Vagina (tissue), 2 donors: ENCODE measurements around the gene ZBTB7A. TPM values are rescaled to one million over a fixed set of nuclear protein-coding genes. Genes with fewer than 3 reads are reported as not detected.
"Not testable (repeated sequence)": the region's sequence is repeated elsewhere in the genome, so short reads cannot be mapped to it uniquely, and the experiment has no call there.

Experiments used
- DNase-seq, 2 donors: peaks; one replicate each; pipeline ENCODE4 v3.0.0-alpha.2; 2017; ENCODE audit errors: extremely low spot score in 2 of 2
- H3K27ac ChIP-seq: fragments of 200-600 bp; sonication (generic); one replicate; pipeline ENCODE4 v1.5.1; 2019
- H3K27me3 ChIP-seq: fragments of 200-600 bp; sonication (generic); one replicate; pipeline ENCODE4 v1.5.1; 2019
- H3K36me3 ChIP-seq, 2 donors: fragments of 200-600 bp; sonication (generic); one replicate each; pipeline ENCODE4 v1.5.1; 2017 to 2019
- H3K4me1 ChIP-seq: fragments of 200-600 bp; sonication (generic); one replicate; pipeline ENCODE4 v1.5.1; 2019
- H3K4me3 ChIP-seq, 2 donors: fragments of 200-600 bp; sonication (generic); 1 replicate in 1 of 2; 2 replicates in 1 of 2; pipeline ENCODE4 v1.5.1; 2016 to 2019
- H3K9me3 ChIP-seq: fragments of 200-600 bp; sonication (generic); one replicate; pipeline ENCODE4 v1.5.1; 2019
- POLR2A ChIP-seq, 2 donors: fragments of 450-650 bp; IDR thresholded peaks; one replicate each; pipeline ENCODE4 v1.6.1; 2017; ENCODE audit warnings: antibody characterized with exemption in 2 of 2, mild to moderate bottlenecking in 2 of 2, moderate library complexity in 2 of 2
- POLR2AphosphoS5 ChIP-seq, 2 donors: sonication (generic); formaldehyde crosslinking; IDR thresholded peaks; one replicate each; pipeline ENCODE4 v1.9.0; 2017; ENCODE audit warnings: antibody characterized with exemption in 2 of 2, mild to moderate bottlenecking in 2 of 2, low read depth in 1 of 2; ENCODE audit not compliant: insufficient read depth in 1 of 2
- intact Hi-C: fragments of 100-400 bp; cut with DNase I; formaldehyde crosslinking; loops from one replicate; pipeline ENCODE4 v1.15.1; 2023
- total RNA-seq: library from RNA; depleted of rRNA; stranded (reverse); fragments of >200 nt; gene quantifications from one replicate; pipeline ENCODE4 v1.2.3, GENCODE V29; 2016
- TF ChIP-seq, protein P1 (sequence below), 3 experiments: fragments of 450-650 bp in 2 of 3; fragments of 200-600 bp in 1 of 3; sonication (generic) in 1 of 3; IDR thresholded peaks; one replicate each; pipeline ENCODE4 v1.5.1; 2017 to 2019; ENCODE audit warnings: antibody characterized with exemption in 3 of 3, mild to moderate bottlenecking in 2 of 3, moderate library complexity in 2 of 3

ZBTB7A gene
- total RNA-seq, 1 donor from 2014 or later: 60.6 TPM

DNA sequence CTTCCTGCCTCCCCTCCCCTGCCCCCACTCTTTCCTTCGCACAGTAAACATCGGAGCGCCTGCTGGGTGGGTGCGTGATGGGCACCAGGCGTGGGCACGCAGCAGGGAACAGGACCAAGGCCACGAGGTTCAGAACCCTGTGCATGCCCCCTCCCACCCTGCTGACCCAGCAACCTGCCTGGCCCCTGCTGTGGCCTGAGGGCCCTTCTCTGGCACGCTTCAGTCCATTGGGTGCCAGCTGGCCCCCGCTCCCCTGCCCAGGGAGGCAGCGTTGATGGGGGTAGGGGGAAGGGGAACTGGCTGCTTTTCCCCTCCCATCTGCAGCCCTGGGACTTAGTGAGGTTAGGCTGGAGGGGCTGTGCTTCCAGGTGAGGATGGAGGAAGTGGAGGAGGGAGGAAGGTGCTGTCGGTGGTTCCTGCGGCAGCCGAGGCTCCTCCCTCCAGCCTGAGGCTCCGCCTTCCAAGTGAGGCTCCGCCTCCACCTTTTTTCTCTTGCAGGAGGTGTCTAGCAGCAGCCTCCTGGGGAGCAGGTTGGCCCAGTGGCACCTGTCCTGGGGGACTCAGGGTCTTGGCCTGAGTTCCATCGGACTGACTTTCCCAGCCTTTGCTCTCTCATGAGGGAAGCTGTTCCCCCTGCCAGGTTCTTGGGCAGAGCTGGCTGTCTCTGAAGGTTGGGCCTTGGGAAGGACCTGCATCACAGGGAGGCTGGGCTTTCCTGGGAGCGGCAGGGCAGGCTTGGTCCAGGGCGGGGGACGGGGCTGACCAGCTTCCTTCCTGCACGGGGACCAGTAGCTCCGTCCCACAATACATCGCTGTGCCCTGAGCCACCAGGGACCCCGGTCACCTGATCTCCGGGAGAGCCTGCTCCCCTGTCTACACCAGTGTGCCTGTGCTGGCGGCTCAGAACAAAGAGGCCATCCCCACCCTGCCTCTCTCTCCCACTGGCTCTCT lies 51.9 kb downstream of the ZBTB7A start:
- TF ChIP-seq, protein P1, sequence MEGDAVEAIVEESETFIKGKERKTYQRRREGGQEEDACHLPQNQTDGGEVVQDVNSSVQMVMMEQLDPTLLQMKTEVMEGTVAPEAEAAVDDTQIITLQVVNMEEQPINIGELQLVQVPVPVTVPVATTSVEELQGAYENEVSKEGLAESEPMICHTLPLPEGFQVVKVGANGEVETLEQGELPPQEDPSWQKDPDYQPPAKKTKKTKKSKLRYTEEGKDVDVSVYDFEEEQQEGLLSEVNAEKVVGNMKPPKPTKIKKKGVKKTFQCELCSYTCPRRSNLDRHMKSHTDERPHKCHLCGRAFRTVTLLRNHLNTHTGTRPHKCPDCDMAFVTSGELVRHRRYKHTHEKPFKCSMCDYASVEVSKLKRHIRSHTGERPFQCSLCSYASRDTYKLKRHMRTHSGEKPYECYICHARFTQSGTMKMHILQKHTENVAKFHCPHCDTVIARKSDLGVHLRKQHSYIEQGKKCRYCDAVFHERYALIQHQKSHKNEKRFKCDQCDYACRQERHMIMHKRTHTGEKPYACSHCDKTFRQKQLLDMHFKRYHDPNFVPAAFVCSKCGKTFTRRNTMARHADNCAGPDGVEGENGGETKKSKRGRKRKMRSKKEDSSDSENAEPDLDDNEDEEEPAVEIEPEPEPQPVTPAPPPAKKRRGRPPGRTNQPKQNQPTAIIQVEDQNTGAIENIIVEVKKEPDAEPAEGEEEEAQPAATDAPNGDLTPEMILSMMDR (IDR thresholded peaks at IDR 0.05): no peak
- TF ChIP-seq POLR2A (IDR thresholded peaks at IDR 0.05): no peak
- TF ChIP-seq POLR2AphosphoS5 (IDR thresholded peaks at IDR 0.05; ENCODE audit: insufficient read depth in 1 of 2, low read depth in 1 of 2): peak in 1 of 2 donors; percentile 4
- peak overlapping the region; percentile 56 for H3K27ac ChIP-seq
- intact Hi-C loops: no loop called here
- peak overlapping the region in 1 of 2 donors; percentile 31 for H3K4me3 ChIP-seq
- H3K36me3 ChIP-seq: peaks cover 0 to 19% of the 10 kb centered on the region in 2 donors
- H3K9me3 ChIP-seq: no peaks in the 10 kb centered on the region
- DNase-seq: no peak
- H3K27me3 ChIP-seq: no peaks in the 10 kb centered on the region
- H3K4me1 ChIP-seq: peaks cover 46% of the 10 kb centered on the region

GRCh38 chr19:4013886-4014540 lies 52.7 kb downstream of the ZBTB7A start:
- H3K9me3 ChIP-seq: no peaks in the 10 kb centered on the region
- peaks cover 0 to 19% of the 10 kb centered on the region in 2 donors for H3K36me3 ChIP-seq
- intact Hi-C loops: no loop called here
- no peak overlapping the region for H3K4me3 ChIP-seq
- TF ChIP-seq POLR2AphosphoS5 (IDR thresholded peaks at IDR 0.05; ENCODE audit: insufficient read depth in 1 of 2, low read depth in 1 of 2) (no peak), POLR2A (IDR thresholded peaks at IDR 0.05) (no peak)
- TF ChIP-seq, protein P1 (IDR thresholded peaks at IDR 0.05): no peak
- no peak overlapping the region for H3K27ac ChIP-seq
- peaks cover 48% of the 10 kb centered on the region for H3K4me1 ChIP-seq
- no peak for DNase-seq
- no peaks in the 10 kb centered on the region for H3K27me3 ChIP-seq

DNA sequence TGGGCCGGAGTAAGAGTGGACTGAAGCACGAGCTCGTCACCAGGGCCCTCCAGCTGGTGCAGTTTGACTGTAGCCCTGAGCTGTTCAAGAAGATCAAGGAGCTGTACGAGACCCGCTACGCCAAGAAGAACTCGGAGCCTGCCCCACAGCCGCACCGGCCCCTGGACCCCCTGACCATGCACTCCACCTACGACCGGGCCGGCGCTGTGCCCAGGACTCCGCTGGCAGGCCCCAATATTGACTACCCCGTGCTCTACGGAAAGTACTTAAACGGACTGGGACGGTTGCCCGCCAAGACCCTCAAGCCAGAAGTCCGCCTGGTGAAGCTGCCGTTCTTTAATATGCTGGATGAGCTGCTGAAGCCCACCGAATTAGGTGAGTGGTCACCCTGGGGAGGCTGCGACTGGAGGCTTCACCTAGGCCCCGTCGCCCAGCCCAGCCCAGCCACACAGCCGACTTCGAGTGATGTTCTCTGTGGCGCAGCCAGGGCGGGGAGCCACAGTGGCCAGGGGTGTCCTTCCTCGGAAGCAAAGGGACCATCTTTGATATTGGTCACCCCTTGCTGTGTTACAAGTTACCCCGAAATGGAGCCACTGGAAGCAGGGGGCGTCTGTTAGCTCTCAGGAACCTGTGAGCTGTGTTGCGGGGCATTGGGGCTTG lies 53.6 kb downstream of the ZBTB7A start:
- no peaks in the 10 kb centered on the region for H3K9me3 ChIP-seq
- TF ChIP-seq POLR2AphosphoS5 (IDR thresholded peaks at IDR 0.05; ENCODE audit: insufficient read depth in 1 of 2, low read depth in 1 of 2): no peak
- no peak for TF ChIP-seq POLR2A (IDR thresholded peaks at IDR 0.05)
- TF ChIP-seq, protein P1 (IDR thresholded peaks at IDR 0.05): no peak
- H3K27ac ChIP-seq: no peak overlapping the region
- intact Hi-C loops: no loop called here
- H3K27me3 ChIP-seq: no peaks in the 10 kb centered on the region
- no peak overlapping the region for H3K4me3 ChIP-seq
- no peak for DNase-seq
- peaks cover 0 to 16% of the 10 kb centered on the region in 2 donors for H3K36me3 ChIP-seq
- peaks cover 53% of the 10 kb centered on the region for H3K4me1 ChIP-seq

- no peaks in the 10 kb centered on the region for H3K27me3 ChIP-seq
- intact Hi-C loops: no loop called here
Observed at GRCh38 chr19:4012092-4012974, 54.4 kb downstream of the ZBTB7A start.

GRCh38 chr19:4011430-4011829 lies 55.3 kb downstream of the ZBTB7A start:
- H3K4me1 ChIP-seq: peaks cover 60% of the 10 kb centered on the region
- H3K9me3 ChIP-seq, H3K27ac ChIP-seq, H3K4me3 ChIP-seq, H3K36me3 ChIP-seq, DNase-seq, intact Hi-C loops, H3K27me3 ChIP-seq: not testable (repeated sequence)

More at GRCh38 chr19:4012092-4012974, 54.4 kb downstream of the ZBTB7A start:
- no peak for TF ChIP-seq POLR2AphosphoS5 (IDR thresholded peaks at IDR 0.05; ENCODE audit: insufficient read depth in 1 of 2, low read depth in 1 of 2)
- no peak for DNase-seq
- peaks cover 54% of the 10 kb centered on the region for H3K4me1 ChIP-seq
- no peak overlapping the region for H3K4me3 ChIP-seq
- H3K27ac ChIP-seq: no peak overlapping the region
- H3K9me3 ChIP-seq: no peaks in the 10 kb centered on the region
- peaks cover 0 to 9% of the 10 kb centered on the region in 2 donors for H3K36me3 ChIP-seq
